Lower lobe of right lung (tissue), 2 donors: ENCODE data around the gene IHH. TPM values are rescaled to one million over a fixed set of nuclear protein-coding genes. Genes with fewer than 3 reads are reported as not detected.

Source experiments
- ATAC-seq, 2 donors: fragments of 200-7000 bp; cut with Tn5 transposase; one replicate each; pipeline ENCODE4 v1.9.1; 2020 to 2022; ENCODE audit warnings: mild to moderate bottlenecking in 2 of 2, moderate library complexity in 2 of 2
- DNase-seq: peaks from one replicate; pipeline ENCODE4 v3.0.0-alpha.2; 2020
- H3K27ac ChIP-seq: fragments of 200-600 bp; one replicate; pipeline ENCODE4 v1.8.0; 2022
- H3K27me3 ChIP-seq: fragments of 200-600 bp; one replicate; pipeline ENCODE4 v1.8.0; 2022; ENCODE audit warnings: low read depth
- H3K36me3 ChIP-seq: fragments of 200-600 bp; one replicate; pipeline ENCODE4 v1.8.0; 2022; ENCODE audit warnings: mild to moderate bottlenecking
- H3K4me1 ChIP-seq: fragments of 200-600 bp; one replicate; pipeline ENCODE4 v1.8.0; 2022
- H3K4me3 ChIP-seq: fragments of 200-600 bp; one replicate; pipeline ENCODE4 v1.8.0; 2022; ENCODE audit warnings: mild to moderate bottlenecking
- H3K9me3 ChIP-seq: fragments of 200-600 bp; one replicate; pipeline ENCODE4 v1.8.0; 2022
- intact Hi-C: fragments of 100-400 bp; cut with DNase I; formaldehyde crosslinking; loops from one replicate; pipeline ENCODE4 v1.11.0; 2022
- total RNA-seq: library from RNA; stranded (reverse); fragmentation: NEBNext Ultra II Directional; extraction: Animal tissue kit (Norgen Biotek cat#: 25700); gene quantifications from one replicate; pipeline ENCODE4 v1.2.1, GENCODE V29; 2021
- TF ChIP-seq, protein P1 (sequence below): fragments of 200-600 bp; IDR thresholded peaks from one replicate; pipeline ENCODE4 v1.8.0; 2022; ENCODE audit warnings: antibody characterized with exemption, mild to moderate bottlenecking
- donor health status: DM: no; HTN: yes; CAD: no; lungs with severe emphysema.

Gene IHH
- total RNA-seq, 1 donor from 2014 or later, result 0.71 TPM

- H3K27ac ChIP-seq, result no peak overlapping the region
- TF ChIP-seq, protein P1, sequence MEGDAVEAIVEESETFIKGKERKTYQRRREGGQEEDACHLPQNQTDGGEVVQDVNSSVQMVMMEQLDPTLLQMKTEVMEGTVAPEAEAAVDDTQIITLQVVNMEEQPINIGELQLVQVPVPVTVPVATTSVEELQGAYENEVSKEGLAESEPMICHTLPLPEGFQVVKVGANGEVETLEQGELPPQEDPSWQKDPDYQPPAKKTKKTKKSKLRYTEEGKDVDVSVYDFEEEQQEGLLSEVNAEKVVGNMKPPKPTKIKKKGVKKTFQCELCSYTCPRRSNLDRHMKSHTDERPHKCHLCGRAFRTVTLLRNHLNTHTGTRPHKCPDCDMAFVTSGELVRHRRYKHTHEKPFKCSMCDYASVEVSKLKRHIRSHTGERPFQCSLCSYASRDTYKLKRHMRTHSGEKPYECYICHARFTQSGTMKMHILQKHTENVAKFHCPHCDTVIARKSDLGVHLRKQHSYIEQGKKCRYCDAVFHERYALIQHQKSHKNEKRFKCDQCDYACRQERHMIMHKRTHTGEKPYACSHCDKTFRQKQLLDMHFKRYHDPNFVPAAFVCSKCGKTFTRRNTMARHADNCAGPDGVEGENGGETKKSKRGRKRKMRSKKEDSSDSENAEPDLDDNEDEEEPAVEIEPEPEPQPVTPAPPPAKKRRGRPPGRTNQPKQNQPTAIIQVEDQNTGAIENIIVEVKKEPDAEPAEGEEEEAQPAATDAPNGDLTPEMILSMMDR, result no peak
- ATAC-seq, result no peak
Observed at GRCh38 chr2:219081701-219082331, 21.1 kb upstream of the IHH start.

GRCh38 chr2:219081096-219081495, 20.4 kb upstream of the IHH start:
- TF ChIP-seq, protein P1, result no peak
- no peak overlapping the region for H3K4me3 ChIP-seq
- intact Hi-C loops, result no loop called here
- no peak overlapping the region for H3K27ac ChIP-seq
- no peaks in the 10 kb centered on the region for H3K27me3 ChIP-seq
- H3K4me1 ChIP-seq, result peaks cover 10% of the 10 kb centered on the region
- peaks cover 19% of the 10 kb centered on the region for H3K36me3 ChIP-seq
- no peaks in the 10 kb centered on the region for H3K9me3 ChIP-seq
- DNase-seq (no peak), ATAC-seq (no peak)

More at GRCh38 chr2:219081701-219082331, 21.1 kb upstream of the IHH start:
- Histone ChIP-seq H3K36me3 (peaks cover 12% of the 10 kb centered on the region), H3K4me1 (peaks cover 17% of the 10 kb centered on the region), H3K4me3 (no peak overlapping the region), H3K9me3 (no peaks in the 10 kb centered on the region), H3K27me3 (no peaks in the 10 kb centered on the region)
- DNase-seq, result no peak
- intact Hi-C loops, result no loop called here

DNA sequence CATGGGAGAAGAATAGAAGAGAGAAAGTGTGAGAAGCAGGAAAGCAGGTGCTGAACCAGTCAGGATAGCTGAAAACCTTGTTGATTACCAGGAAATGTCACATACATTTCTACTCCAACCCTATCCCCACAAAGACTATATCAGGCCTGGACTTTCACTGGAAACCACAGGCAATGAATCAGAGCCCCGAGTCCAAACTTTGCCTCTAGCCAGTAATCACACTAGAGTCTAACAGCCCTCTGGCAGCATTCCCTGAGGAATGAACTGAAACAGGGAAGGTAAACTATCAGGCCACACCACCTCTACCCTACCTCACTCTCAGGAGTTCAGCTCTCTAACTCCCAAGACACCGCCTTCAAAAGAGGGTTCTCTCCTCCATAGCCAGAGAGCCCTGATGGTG, 18.7 kb upstream of the IHH start:
- H3K9me3 ChIP-seq, result no peaks in the 10 kb centered on the region
- no peak for ATAC-seq
- H3K36me3 ChIP-seq, result peaks cover 28% of the 10 kb centered on the region
- H3K27me3 ChIP-seq, result no peaks in the 10 kb centered on the region
- H3K27ac ChIP-seq, result no peak overlapping the region
- TF ChIP-seq, protein P1, result no peak
- DNase-seq, result no peak
- peaks cover 9% of the 10 kb centered on the region for H3K4me1 ChIP-seq
- intact Hi-C loops, result no loop called here
- H3K4me3 ChIP-seq, result no peak overlapping the region

- H3K4me3 ChIP-seq, result no peak overlapping the region
- H3K27ac ChIP-seq, result no peak overlapping the region
- TF ChIP-seq, protein P1, result no peak
- no peaks in the 10 kb centered on the region for H3K27me3 ChIP-seq
- intact Hi-C loops, result no loop called here
- ATAC-seq (no peak), DNase-seq (no peak)
- peaks cover 28% of the 10 kb centered on the region for H3K36me3 ChIP-seq
- H3K4me1 ChIP-seq, result peaks cover 9% of the 10 kb centered on the region
- H3K9me3 ChIP-seq, result no peaks in the 10 kb centered on the region
Observed at GRCh38 chr2:219078951-219079350, 18.2 kb upstream of the IHH start.

- no peak overlapping the region for H3K27ac ChIP-seq
- peaks cover 9% of the 10 kb centered on the region for H3K4me1 ChIP-seq
- intact Hi-C loops, result no loop called here
- no peak overlapping the region for H3K4me3 ChIP-seq
- DNase-seq, result no peak
- H3K27me3 ChIP-seq, result no peaks in the 10 kb centered on the region
- peaks cover 28% of the 10 kb centered on the region for H3K36me3 ChIP-seq
- ATAC-seq, result no peak
- TF ChIP-seq, protein P1, result no peak
- no peaks in the 10 kb centered on the region for H3K9me3 ChIP-seq
Observed at GRCh38 chr2:219078126-219078525, 17.4 kb upstream of the IHH start.
